MM.1S (cell line): ENCODE results near the gene PTPRD.

Source experiments
- DNase-seq: peaks from one replicate; pipeline ENCODE4 v3.0.0-alpha.2; 2015
- H2AFZ ChIP-seq: fragments of 300-600 bp; sonication (generic); 2 replicates; pipeline ENCODE4 v1.6.0; 2016; ENCODE audit warnings: antibody characterized with exemption, low read length
- H3F3A ChIP-seq: fragments of 300-600 bp; sonication (generic); 2 replicates; pipeline ENCODE4 v1.6.1; 2016; ENCODE audit warnings: mild to moderate bottlenecking, antibody characterized with exemption, low read length, moderate library complexity, mixed read lengths; ENCODE audit not compliant: insufficient read depth
- H3K27ac ChIP-seq: fragments of 300-600 bp; sonication (generic); 2 replicates; pipeline ENCODE4 v1.5.1; 2016; ENCODE audit warnings: mild to moderate bottlenecking, low read length
- H3K27me3 ChIP-seq: fragments of 300-600 bp; sonication (generic); replicated peaks from 2 replicates; pipeline ENCODE4 v1.6.0; 2016; ENCODE audit warnings: low read length; ENCODE audit not compliant: insufficient read depth
- H3K36me3 ChIP-seq: fragments of 300-600 bp; sonication (generic); replicated peaks from 2 replicates; pipeline ENCODE4 v1.6.1; 2016; ENCODE audit warnings: mild to moderate bottlenecking, low read length, mixed read lengths; ENCODE audit not compliant: insufficient read depth
- H3K4me1 ChIP-seq: fragments of 300-600 bp; sonication (generic); 2 replicates; pipeline ENCODE4 v1.6.1; 2016; ENCODE audit warnings: low read length, mixed read lengths
- H3K4me2 ChIP-seq: fragments of 300-600 bp; sonication (generic); 2 replicates; pipeline ENCODE4 v1.6.0; 2016; ENCODE audit warnings: low read depth, low read length
- H3K4me3 ChIP-seq: fragments of 300-600 bp; sonication (generic); 2 replicates; pipeline ENCODE4 v1.5.1; 2016; ENCODE audit warnings: low read length, mixed read lengths
- H3K79me2 ChIP-seq: fragments of 300-600 bp; sonication (generic); 2 replicates; pipeline ENCODE4 v1.6.1; 2016; ENCODE audit warnings: mixed run types, low read length, mixed read lengths
- H3K9ac ChIP-seq: fragments of 300-600 bp; sonication (generic); 2 replicates; pipeline ENCODE4 v1.6.1; 2016; ENCODE audit warnings: low read length, mixed read lengths
- H3K9me2 ChIP-seq: fragments of 300-600 bp; sonication (generic); replicated peaks from 2 replicates; pipeline ENCODE4 v1.6.1; 2016; ENCODE audit warnings: mild to moderate bottlenecking, low read length, mixed read lengths; ENCODE audit not compliant: insufficient read depth
- H3K9me3 ChIP-seq: fragments of 300-600 bp; sonication (generic); replicated peaks from 2 replicates; pipeline ENCODE4 v1.6.1; 2016; ENCODE audit warnings: mild to moderate bottlenecking, low read length, mixed read lengths; ENCODE audit not compliant: insufficient read depth
- H4K20me1 ChIP-seq: fragments of 300-600 bp; sonication (generic); 2 replicates; pipeline ENCODE4 v1.6.1; 2016; ENCODE audit warnings: mild to moderate bottlenecking, low read length, moderate library complexity, mixed read lengths; ENCODE audit not compliant: insufficient read depth
- EZH2 ChIP-seq: fragments of 300-600 bp; sonication (generic); optimal IDR thresholded peaks from 2 replicates; pipeline ENCODE3; 2017; ENCODE audit warnings: low read depth, mild to moderate bottlenecking, antibody characterized with exemption, low read length, mixed read lengths
- EZH2phosphoT487 ChIP-seq: fragments of 300-600 bp; sonication (generic); IDR thresholded peaks from 2 replicates; pipeline ENCODE4 v1.6.1; 2018; ENCODE audit warnings: antibody characterized with exemption, low read length
- TF ChIP-seq, protein P1 (sequence below): fragments of 300-600 bp; sonication (generic); IDR thresholded peaks from 2 replicates; pipeline ENCODE4 v1.5.1; 2016; ENCODE audit warnings: antibody characterized with exemption, low read length, mixed read lengths

Gene PTPRD

DNA sequence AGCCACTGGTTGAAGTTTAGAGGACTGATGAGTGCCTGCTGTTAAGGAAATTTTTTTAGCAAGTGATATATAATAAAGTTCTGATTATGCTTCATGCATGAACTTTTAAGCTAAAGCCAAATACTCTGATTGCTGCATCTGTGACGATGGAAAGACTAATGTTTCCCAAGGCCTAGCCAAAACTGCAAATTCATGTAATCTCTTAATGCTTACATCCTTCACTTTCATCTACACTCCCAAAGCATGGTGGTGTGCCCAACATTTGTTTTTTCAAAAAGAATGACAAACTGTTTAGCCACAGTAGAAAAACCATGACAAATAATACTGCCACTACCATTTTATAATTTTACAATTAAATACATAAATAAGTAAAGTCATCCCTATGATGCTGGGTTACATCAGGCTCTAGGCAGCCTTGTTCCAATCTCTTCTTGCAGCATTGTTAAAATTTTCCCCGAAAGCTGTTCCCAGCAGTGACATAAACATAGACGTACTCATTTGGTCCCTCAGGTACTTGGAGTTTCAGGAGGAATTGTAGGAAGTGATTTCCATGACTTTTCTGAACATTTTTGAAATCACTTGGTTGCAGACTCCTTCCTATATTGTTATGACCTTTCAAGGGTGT is 2187.9 kb downstream of the PTPRD start:
- no peak overlapping the region for H3K4me2 ChIP-seq
- no peaks in the 10 kb centered on the region for H3K36me3 ChIP-seq
- DNase-seq = no peak
- H3K9me2 ChIP-seq = no peaks in the 10 kb centered on the region
- H3K79me2 ChIP-seq = no peaks in the 10 kb centered on the region
- H3K27ac ChIP-seq = no peak overlapping the region
- no peak overlapping the region for H2AFZ ChIP-seq
- 0 out of 2 replicates have a peak, but pooled peaks cover 8% of the 10 kb centered on the region for H3K4me1 ChIP-seq
- no peak overlapping the region for H3K9ac ChIP-seq
- H3F3A ChIP-seq = no peaks in the 10 kb centered on the region
- no peaks in the 10 kb centered on the region for H4K20me1 ChIP-seq
- H3K27me3 ChIP-seq = no peaks in the 10 kb centered on the region
- TF ChIP-seq EZH2phosphoT487 (no peak), EZH2 (no peak)
- TF ChIP-seq, protein P1, sequence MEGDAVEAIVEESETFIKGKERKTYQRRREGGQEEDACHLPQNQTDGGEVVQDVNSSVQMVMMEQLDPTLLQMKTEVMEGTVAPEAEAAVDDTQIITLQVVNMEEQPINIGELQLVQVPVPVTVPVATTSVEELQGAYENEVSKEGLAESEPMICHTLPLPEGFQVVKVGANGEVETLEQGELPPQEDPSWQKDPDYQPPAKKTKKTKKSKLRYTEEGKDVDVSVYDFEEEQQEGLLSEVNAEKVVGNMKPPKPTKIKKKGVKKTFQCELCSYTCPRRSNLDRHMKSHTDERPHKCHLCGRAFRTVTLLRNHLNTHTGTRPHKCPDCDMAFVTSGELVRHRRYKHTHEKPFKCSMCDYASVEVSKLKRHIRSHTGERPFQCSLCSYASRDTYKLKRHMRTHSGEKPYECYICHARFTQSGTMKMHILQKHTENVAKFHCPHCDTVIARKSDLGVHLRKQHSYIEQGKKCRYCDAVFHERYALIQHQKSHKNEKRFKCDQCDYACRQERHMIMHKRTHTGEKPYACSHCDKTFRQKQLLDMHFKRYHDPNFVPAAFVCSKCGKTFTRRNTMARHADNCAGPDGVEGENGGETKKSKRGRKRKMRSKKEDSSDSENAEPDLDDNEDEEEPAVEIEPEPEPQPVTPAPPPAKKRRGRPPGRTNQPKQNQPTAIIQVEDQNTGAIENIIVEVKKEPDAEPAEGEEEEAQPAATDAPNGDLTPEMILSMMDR = no peak
- H3K9me3 ChIP-seq = no peaks in the 10 kb centered on the region
- H3K4me3 ChIP-seq = no peak overlapping the region

DNA sequence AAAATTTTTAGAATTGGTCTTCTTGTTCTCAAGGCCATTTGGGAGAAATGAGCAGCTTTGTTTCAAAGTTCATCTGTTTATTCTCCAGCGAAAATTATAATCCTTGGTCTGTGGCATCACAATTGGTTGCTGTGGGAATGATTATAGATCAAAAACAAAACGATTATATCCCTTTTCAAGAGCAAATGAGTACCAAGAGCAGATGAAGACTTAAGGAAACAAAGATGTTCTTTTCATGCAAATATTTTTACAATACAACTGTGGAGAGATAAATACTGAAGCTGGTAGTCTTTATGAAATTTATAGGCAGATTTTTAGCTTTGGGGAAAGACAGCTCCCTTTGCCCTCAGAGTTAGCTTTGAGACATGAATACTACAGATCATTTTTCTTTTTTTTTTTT is 2192.4 kb downstream of the PTPRD start:
- H3K4me2 ChIP-seq = no peak overlapping the region
- H3K27me3 ChIP-seq = no peaks in the 10 kb centered on the region
- TF ChIP-seq EZH2phosphoT487 (no peak), EZH2 (no peak)
- TF ChIP-seq, protein P1 = no peak
- no peaks in the 10 kb centered on the region for H4K20me1 ChIP-seq
- no peaks in the 10 kb centered on the region for H3K9me3 ChIP-seq
- no peaks in the 10 kb centered on the region for H3K79me2 ChIP-seq
- H2AFZ ChIP-seq = no peak overlapping the region
- H3K4me3 ChIP-seq = no peak overlapping the region
- H3F3A ChIP-seq = no peaks in the 10 kb centered on the region
- no peaks in the 10 kb centered on the region; the same call in 1 of the 2 replicates for H3K36me3 ChIP-seq
- no peak overlapping the region for H3K9ac ChIP-seq
- no peak overlapping the region for H3K27ac ChIP-seq
- DNase-seq = no peak
- no peaks in the 10 kb centered on the region for H3K9me2 ChIP-seq
- H3K4me1 ChIP-seq = no peaks in the 10 kb centered on the region

DNA sequence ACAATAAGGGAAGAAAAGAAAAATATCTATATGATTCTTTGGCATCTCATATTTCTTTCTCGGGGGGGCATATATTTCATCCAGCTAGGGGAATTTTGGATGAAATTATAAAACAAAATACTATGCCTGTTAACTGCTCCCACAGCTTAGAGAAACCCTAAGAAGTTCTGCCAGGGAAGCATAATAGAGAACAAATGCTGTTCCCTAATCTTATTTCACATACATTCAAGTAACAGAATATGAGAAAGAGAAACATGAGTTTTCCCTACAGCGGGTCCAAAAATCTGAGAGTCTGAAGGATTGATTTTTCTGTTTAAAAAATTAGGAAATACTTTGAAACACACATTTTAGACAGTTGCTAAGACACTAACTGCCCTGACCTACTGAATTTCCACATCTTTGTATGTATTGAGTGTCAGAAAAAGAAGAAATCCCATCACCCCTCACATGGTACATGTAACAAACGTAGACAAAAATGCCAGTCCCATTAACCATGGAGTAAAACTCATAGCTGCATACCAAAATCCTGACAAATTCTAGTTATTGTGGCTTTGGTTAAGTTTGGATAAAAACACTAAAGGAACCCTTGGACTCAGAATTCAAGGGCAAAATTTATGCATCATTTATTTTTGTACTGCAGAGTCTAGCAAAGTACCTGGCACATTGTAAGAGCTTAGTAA is 2193.1 kb downstream of the PTPRD start:
- Histone ChIP-seq H3K9ac (no peak overlapping the region), H3K4me2 (no peak overlapping the region), H3K9me3 (no peaks in the 10 kb centered on the region), H3K4me3 (no peak overlapping the region), H3K9me2 (no peaks in the 10 kb centered on the region), H2AFZ (no peak overlapping the region), H3K4me1 (no peaks in the 10 kb centered on the region), H3K27ac (no peak overlapping the region), H4K20me1 (no peaks in the 10 kb centered on the region), H3K79me2 (no peaks in the 10 kb centered on the region), H3K36me3 (no peaks in the 10 kb centered on the region; the same call in 1 of the 2 replicates), H3F3A (no peaks in the 10 kb centered on the region), H3K27me3 (no peaks in the 10 kb centered on the region)
- TF ChIP-seq EZH2phosphoT487 (no peak), EZH2 (no peak)
- DNase-seq = no peak

DNA sequence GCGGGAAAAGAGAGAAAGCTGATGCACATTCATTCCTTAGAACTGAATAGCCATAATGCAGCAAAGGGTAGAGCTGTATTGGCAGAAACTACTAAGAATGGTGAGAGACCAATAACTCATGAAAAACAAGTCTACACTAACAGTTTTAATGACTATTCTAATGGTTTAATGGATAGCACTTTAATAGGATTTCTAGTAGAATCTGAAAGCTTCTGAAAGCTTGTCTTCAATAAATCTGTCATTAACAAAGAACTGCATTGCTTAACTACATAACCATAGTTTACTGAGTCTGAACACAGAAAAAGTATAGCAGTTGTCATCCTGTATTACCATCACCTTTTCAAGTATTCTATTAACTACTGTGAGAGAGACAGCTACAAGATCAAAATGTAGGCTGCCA is 2195.5 kb downstream of the PTPRD start:
- no peak for DNase-seq
- Histone ChIP-seq H3K27ac (no peak overlapping the region), H3K9me3 (no peaks in the 10 kb centered on the region), H3K9ac (no peak overlapping the region), H3K4me2 (no peak overlapping the region), H3K27me3 (no peaks in the 10 kb centered on the region), H3K9me2 (no peaks in the 10 kb centered on the region), H3F3A (no peaks in the 10 kb centered on the region), H3K79me2 (no peaks in the 10 kb centered on the region), H3K36me3 (no peaks in the 10 kb centered on the region; the same call in 1 of the 2 replicates), H4K20me1 (no peaks in the 10 kb centered on the region), H2AFZ (no peak overlapping the region), H3K4me3 (no peak overlapping the region), H3K4me1 (peaks cover 5% of the 10 kb centered on the region; the same call in 1 of the 2 replicates)
- no peak for TF ChIP-seq EZH2
- TF ChIP-seq, protein P1 = no peak
- TF ChIP-seq EZH2phosphoT487 = no peak
